A549 (cell line): Measurements from ENCODE around the gene AGTPBP1.

Source experiments
- CTCF ChIP-seq: fragments of >200 bp; sonication (Bioruptor Twin); formaldehyde crosslinking; IDR thresholded peaks from 3 replicates; pipeline ENCODE4 v1.5.1; 2016
- MAFK ChIP-seq: fragments of 450-650 bp; IDR thresholded peaks from 2 replicates; pipeline ENCODE4 v1.6.1; 2014; ENCODE audit not compliant: partially characterized antibody
- PHF8 ChIP-seq: fragments of 200-600 bp; sonication (generic); IDR thresholded peaks from 2 replicates; pipeline ENCODE4 v1.6.1; 2016; ENCODE audit warnings: low read depth, mild to moderate bottlenecking, antibody characterized with exemption, moderate library complexity, borderline replicate concordance
- POLR2AphosphoS2 ChIP-seq: conservative IDR thresholded peaks from 2 replicates; pipeline ENCODE4 v1.6.1; 2012; ENCODE audit warnings: low read length, improper control_type of control experiment, inconsistent platforms

GRCh38 chr9:85713897-85714296 lies 27.9 kb downstream of the AGTPBP1 start:
- TF ChIP-seq CTCF (no peak), MAFK (no peak), POLR2AphosphoS2 (no peak), PHF8 (no peak)
